Astrocyte (in vitro differentiated cells and primary cell): Measurements from ENCODE around the gene CHSY1. TPM values are rescaled to one million over a fixed set of nuclear protein-coding genes. Genes with fewer than 3 reads are reported as not detected.

Experiments
- DNase-seq: peaks from one replicate; pipeline ENCODE4 v3.0.0-alpha.2; 2010; ENCODE audit warnings: low read depth
- FAIRE-seq: peaks from 2 replicates; lab custom pipeline; 2011; peaks lifted over from hg19 to GRCh38; lab: Jason Lieb, UNC
- H2AFZ ChIP-seq: 2 replicates; pipeline ENCODE4 v1.6.0; 2012; ENCODE audit warnings: low read depth, low read length, inconsistent platforms
- H3K27ac ChIP-seq: 2 replicates; pipeline ENCODE4 v1.5.1; 2011; ENCODE audit warnings: low read depth, low read length, inconsistent platforms
- H3K27me3 ChIP-seq: 2 replicates; pipeline ENCODE4 v1.6.0; 2011; ENCODE audit warnings: low read length, inconsistent platforms; ENCODE audit not compliant: insufficient read depth
- H3K36me3 ChIP-seq: 2 replicates; pipeline ENCODE4 v1.5.1; 2011; ENCODE audit warnings: low read length, inconsistent platforms; ENCODE audit not compliant: insufficient read depth
- H3K4me1 ChIP-seq: 2 replicates; pipeline ENCODE4 v1.5.1; 2011; ENCODE audit warnings: low read length, inconsistent platforms; ENCODE audit not compliant: insufficient read depth
- H3K4me2 ChIP-seq: 2 replicates; pipeline ENCODE4 v1.6.0; 2012; ENCODE audit warnings: low read length, inconsistent platforms
- H3K4me3 ChIP-seq: 2 replicates; pipeline ENCODE4 v1.5.1; 2011; ENCODE audit warnings: low read depth, mild to moderate bottlenecking, low read length, inconsistent platforms; ENCODE audit not compliant: insufficient read depth
- H3K79me2 ChIP-seq: 2 replicates; pipeline ENCODE4 v1.6.0; 2012; ENCODE audit warnings: mild to moderate bottlenecking, low read length, inconsistent platforms; ENCODE audit not compliant: insufficient read depth
- H3K9ac ChIP-seq: 2 replicates; pipeline ENCODE4 v1.6.0; 2012; ENCODE audit warnings: mild to moderate bottlenecking, low read length, inconsistent platforms
- H3K9me3 ChIP-seq: 2 replicates; pipeline ENCODE4 v1.5.1; 2012; ENCODE audit warnings: low read depth, mild to moderate bottlenecking, low read length, inconsistent platforms; ENCODE audit not compliant: insufficient read depth
- H4K20me1 ChIP-seq: 2 replicates; pipeline ENCODE4 v1.6.0; 2012; ENCODE audit warnings: low read length, inconsistent platforms; ENCODE audit not compliant: insufficient read depth
- H3K27ac Mint-ChIP-seq: one replicate; pipeline ENCODE4 v1.8.0; 2021; ENCODE audit warnings: mild to moderate bottlenecking, mixed read lengths; ENCODE audit not compliant: unreplicated experiment
- H3K27me3 Mint-ChIP-seq: one replicate; pipeline ENCODE4 v1.8.0; 2021; ENCODE audit warnings: low read depth, mixed read lengths; ENCODE audit not compliant: unreplicated experiment
- H3K36me3 Mint-ChIP-seq: one replicate; pipeline ENCODE4 v1.8.0; 2021; ENCODE audit warnings: low read depth, mixed read lengths; ENCODE audit not compliant: unreplicated experiment
- H3K4me1 Mint-ChIP-seq: one replicate; pipeline ENCODE4 v1.8.0; 2021; ENCODE audit warnings: low read depth, mixed read lengths; ENCODE audit not compliant: unreplicated experiment
- H3K4me3 Mint-ChIP-seq: one replicate; pipeline ENCODE4 v1.8.0; 2021; ENCODE audit warnings: mild to moderate bottlenecking, moderate library complexity, mixed read lengths; ENCODE audit not compliant: unreplicated experiment
- H3K9me3 Mint-ChIP-seq: one replicate; pipeline ENCODE4 v1.8.0; 2021; ENCODE audit warnings: mild to moderate bottlenecking, mixed read lengths; ENCODE audit not compliant: unreplicated experiment
- EZH2 ChIP-seq: IDR thresholded peaks from 2 replicates; pipeline ENCODE4 v1.6.1; 2012; ENCODE audit warnings: mild to moderate bottlenecking, low read length, inconsistent platforms; ENCODE audit not compliant: insufficient read depth
- total RNA-seq: library from RNA; stranded (reverse); gene quantifications from 2 replicates; pipeline ENCODE4 v1.2.1, GENCODE V29; 2021
- TF ChIP-seq, protein P1 (sequence below): IDR thresholded peaks from 2 replicates; pipeline ENCODE4 v1.5.1; 2011; ENCODE audit warnings: low read depth, mild to moderate bottlenecking, inconsistent platforms, low read length, moderate library complexity; ENCODE audit not compliant: insufficient read depth

The CHSY1 gene
- total RNA-seq, 1 donor from 2014 or later: 42.2 TPM

DNA sequence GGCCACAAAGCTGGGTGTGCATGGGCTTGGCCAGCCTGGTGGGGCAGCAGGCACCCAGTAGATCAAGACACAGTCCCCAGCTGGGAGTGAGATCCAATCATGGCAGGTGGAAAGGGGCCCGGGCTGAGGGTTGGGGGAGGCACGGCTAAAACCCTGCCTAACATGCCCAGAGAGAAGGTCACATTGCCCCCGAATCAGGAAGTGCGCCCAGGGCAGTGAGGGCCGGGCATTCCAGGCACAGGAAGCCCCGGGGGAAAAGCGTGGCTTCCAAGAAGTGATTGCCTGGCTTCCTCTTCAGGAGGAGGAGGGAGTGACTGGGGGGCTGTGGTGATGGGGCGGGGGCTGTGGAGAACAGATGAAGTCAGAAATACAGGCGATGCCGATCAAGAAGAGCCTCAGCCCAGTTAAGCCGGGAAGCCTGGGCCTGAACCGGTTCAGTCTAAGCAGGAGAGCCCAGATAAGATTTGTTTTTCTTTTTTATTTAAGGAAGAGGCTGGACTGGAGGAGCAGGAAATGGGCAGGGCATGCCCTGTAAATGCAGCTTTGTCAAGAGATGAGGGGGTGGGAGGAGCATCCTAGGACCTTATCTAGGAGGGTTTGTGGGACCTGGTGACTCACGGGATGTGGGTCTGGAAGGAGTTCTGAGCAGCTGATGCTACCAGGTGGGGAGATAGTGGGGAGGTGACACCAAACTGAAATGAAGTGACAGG is 83.9 kb downstream of the CHSY1 start:
- Histone ChIP-seq H3K27ac (peak overlapping the region; percentile 88), H4K20me1 (no peaks in the 10 kb centered on the region), H3K4me3 (no peak overlapping the region), H3K9me3 (peaks cover 8% of the 10 kb centered on the region), H2AFZ (no peak overlapping the region), H3K79me2 (peaks cover 1% of the 10 kb centered on the region), H3K4me2 (peak overlapping the region; percentile 61), H3K9ac (peak overlapping the region; percentile 70), H3K27me3 (no peaks in the 10 kb centered on the region), H3K36me3 (no peaks in the 10 kb centered on the region), H3K4me1 (peaks cover 61% of the 10 kb centered on the region)
- Mint-ChIP-seq H3K36me3 (peaks cover 8% of the 10 kb centered on the region), H3K27me3 (no peaks in the 10 kb centered on the region), H3K9me3 (peaks cover 25% of the 10 kb centered on the region), H3K4me1 (peaks cover 18% of the 10 kb centered on the region), H3K4me3 (no peak overlapping the region), H3K27ac (no peak overlapping the region)
- DNase-seq: peak; percentile 99
- FAIRE-seq: peak; percentile 52
- no peak for TF ChIP-seq EZH2
- TF ChIP-seq, protein P1, sequence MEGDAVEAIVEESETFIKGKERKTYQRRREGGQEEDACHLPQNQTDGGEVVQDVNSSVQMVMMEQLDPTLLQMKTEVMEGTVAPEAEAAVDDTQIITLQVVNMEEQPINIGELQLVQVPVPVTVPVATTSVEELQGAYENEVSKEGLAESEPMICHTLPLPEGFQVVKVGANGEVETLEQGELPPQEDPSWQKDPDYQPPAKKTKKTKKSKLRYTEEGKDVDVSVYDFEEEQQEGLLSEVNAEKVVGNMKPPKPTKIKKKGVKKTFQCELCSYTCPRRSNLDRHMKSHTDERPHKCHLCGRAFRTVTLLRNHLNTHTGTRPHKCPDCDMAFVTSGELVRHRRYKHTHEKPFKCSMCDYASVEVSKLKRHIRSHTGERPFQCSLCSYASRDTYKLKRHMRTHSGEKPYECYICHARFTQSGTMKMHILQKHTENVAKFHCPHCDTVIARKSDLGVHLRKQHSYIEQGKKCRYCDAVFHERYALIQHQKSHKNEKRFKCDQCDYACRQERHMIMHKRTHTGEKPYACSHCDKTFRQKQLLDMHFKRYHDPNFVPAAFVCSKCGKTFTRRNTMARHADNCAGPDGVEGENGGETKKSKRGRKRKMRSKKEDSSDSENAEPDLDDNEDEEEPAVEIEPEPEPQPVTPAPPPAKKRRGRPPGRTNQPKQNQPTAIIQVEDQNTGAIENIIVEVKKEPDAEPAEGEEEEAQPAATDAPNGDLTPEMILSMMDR: no peak

DNA sequence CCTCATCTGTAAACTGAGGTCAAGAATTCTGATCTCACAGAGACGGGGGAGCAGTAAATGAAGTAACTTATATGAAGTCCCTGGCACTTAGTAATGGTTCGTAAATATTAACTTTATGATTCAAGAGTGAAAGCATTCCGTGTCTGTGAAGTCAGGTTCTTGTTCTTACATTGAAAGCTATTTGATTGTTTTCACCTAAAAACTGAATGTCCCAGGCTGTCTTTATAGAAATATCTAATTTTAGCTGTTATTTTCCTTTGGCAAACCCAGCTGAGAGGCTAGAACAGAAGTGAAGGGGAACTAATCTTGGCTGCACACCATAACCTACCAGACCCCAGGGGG is 84.5 kb downstream of the CHSY1 start:
- Histone ChIP-seq H3K9me3 (peaks cover 8% of the 10 kb centered on the region), H3K27me3 (no peaks in the 10 kb centered on the region), H3K36me3 (no peaks in the 10 kb centered on the region), H3K27ac (peak overlapping the region; percentile 88), H3K4me3 (no peak overlapping the region), H3K4me1 (peaks cover 55% of the 10 kb centered on the region), H4K20me1 (no peaks in the 10 kb centered on the region), H3K4me2 (peak overlapping the region; percentile 61), H3K9ac (peak overlapping the region; percentile 70), H3K79me2 (no peaks in the 10 kb centered on the region), H2AFZ (no peak overlapping the region)
- Mint-ChIP-seq H3K27me3 (peaks cover under 1% of the 10 kb centered on the region), H3K4me3 (no peak overlapping the region), H3K4me1 (peaks cover 18% of the 10 kb centered on the region), H3K9me3 (peaks cover 25% of the 10 kb centered on the region), H3K27ac (no peak overlapping the region), H3K36me3 (peaks cover 6% of the 10 kb centered on the region)
- DNase-seq (peak; percentile 39), FAIRE-seq (no peak)
- TF ChIP-seq EZH2: no peak
- TF ChIP-seq, protein P1: no peak

DNA sequence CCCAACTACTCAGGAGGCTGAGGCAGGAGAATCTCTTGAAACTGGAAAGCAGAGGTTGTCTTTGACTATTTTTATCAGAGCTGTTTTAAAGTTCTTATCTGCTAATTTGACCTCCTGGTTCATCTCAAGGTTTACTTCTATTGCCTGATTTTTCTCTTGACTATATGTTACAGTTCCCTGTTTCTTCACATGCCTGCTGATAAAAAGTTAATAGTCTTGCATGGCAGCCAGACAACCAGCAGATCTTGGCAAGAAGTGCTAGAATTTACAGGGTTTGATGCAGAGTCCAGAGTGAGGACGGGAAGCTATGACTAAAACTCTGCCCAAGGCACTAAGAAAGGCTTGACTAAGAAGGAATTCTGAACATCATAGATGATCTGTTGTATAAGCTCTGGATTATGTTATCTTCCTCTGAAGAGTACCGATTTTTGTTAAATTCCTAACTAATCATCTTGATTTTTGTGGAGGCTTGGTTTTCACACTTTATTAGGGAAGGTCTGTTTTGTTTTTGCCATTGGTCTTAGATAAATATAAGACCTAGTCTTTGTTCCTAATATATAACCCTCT is 85.9 kb downstream of the CHSY1 start:
- Histone ChIP-seq H3K9me3 (peaks cover 8% of the 10 kb centered on the region), H3K4me3 (no peak overlapping the region), H3K79me2 (no peaks in the 10 kb centered on the region), H4K20me1 (no peaks in the 10 kb centered on the region), H2AFZ (no peak overlapping the region), H3K36me3 (no peaks in the 10 kb centered on the region), H3K27ac (no peak overlapping the region), H3K27me3 (no peaks in the 10 kb centered on the region), H3K4me1 (peaks cover 42% of the 10 kb centered on the region), H3K4me2 (no peak overlapping the region), H3K9ac (no peak overlapping the region)
- Mint-ChIP-seq H3K27ac (no peak overlapping the region), H3K4me3 (no peak overlapping the region), H3K36me3 (peaks cover 6% of the 10 kb centered on the region), H3K9me3 (peaks cover 25% of the 10 kb centered on the region), H3K4me1 (peaks cover 18% of the 10 kb centered on the region), H3K27me3 (peaks cover 3% of the 10 kb centered on the region)
- no peak for FAIRE-seq
- no peak for TF ChIP-seq EZH2
- TF ChIP-seq, protein P1: no peak
- no peak for DNase-seq
